K562 (cell line): Measurements from ENCODE around the gene RMC1. TPM values are rescaled to one million over a fixed set of nuclear protein-coding genes. Genes with fewer than 3 reads are reported as not detected.
A peak's percentile ranks its signal among the peaks of the same experiment; 100 is the strongest.

Experiments used
- ATAC-seq: fragments of 200-7000 bp; cut with Tn5 transposase; 3 replicates; pipeline ENCODE4 v1.9.1; 2020; ENCODE audit warnings: moderate library complexity
- BruUV-seq: library from RNA; stranded (reverse); fragments of 400-500 nt; replicated peaks from 2 replicates; lab custom pipeline; 2021; lab: Mats Ljungman, UMichigan
- CTCF ChIA-PET: fragments of 300-600 bp; formaldehyde crosslinking; extraction: SDS; loops from one replicate; lab custom pipeline; 2021; ENCODE audit warnings: low intra/inter-chr PET ratio; lab: Yijun Ruan, JAX
- POLR2A ChIA-PET: fragments of 300-600, 350-650 bp; sonication (Branson Sonifier 250); formaldehyde crosslinking; extraction: SDS; loops from one replicate; lab custom pipeline; 2021; ENCODE audit warnings: antibody characterized with exemption, inconsistent platforms; lab: Yijun Ruan, JAX
- DNase-seq, 4 experiments: peaks; one replicate each; pipeline versions ENCODE4 v3.0.0 to v3.0.0-alpha.2; 2011 to 2018; ENCODE audit warnings: low spot score in 3 of 4, mixed read lengths in 3 of 4; ENCODE audit errors: extremely low read depth in 1 of 4
- FAIRE-seq: peaks from 2 replicates; lab custom pipeline; 2011; peaks lifted over from hg19 to GRCh38; lab: Jason Lieb, UNC
- H2AFZ ChIP-seq: 2 replicates; pipeline ENCODE4 v1.6.0; 2011; ENCODE audit warnings: low read depth, low read length, control low read depth, inconsistent platforms
- H3K27ac ChIP-seq: fragments of 200-600 bp; 3 replicates; pipeline ENCODE4 v1.8.0; 2011; ENCODE audit warnings: low read depth, mild to moderate bottlenecking, control low read depth, inconsistent platforms, low read length, moderate library complexity, mixed read lengths; ENCODE audit errors: extremely low read depth
- H3K27me3 ChIP-seq, 2 experiments: fragments of 300-600 bp in 1 of 2; 2 replicates in 1 of 2; 3 replicates in 1 of 2; pipeline versions ENCODE4 v1.6.0 to v1.8.0; 2011; ENCODE audit warnings: inconsistent platforms in 2 of 2, low read length in 2 of 2, mild to moderate bottlenecking in 1 of 2, mixed read lengths in 1 of 2, moderate library complexity in 1 of 2; ENCODE audit not compliant: control insufficient read depth in 2 of 2, insufficient read depth in 2 of 2
- H3K36me3 ChIP-seq: fragments of 300-600 bp; 3 replicates; pipeline ENCODE4 v1.8.0; 2011; ENCODE audit warnings: mild to moderate bottlenecking, low read length, inconsistent platforms; ENCODE audit not compliant: control insufficient read depth, insufficient read depth
- H3K4me1 ChIP-seq, 2 experiments: fragments of 200-600 bp in 1 of 2; replicated peaks in 1 of 2; 2 replicates in 1 of 2; 3 replicates in 1 of 2; pipeline versions ENCODE4 v1.5.1 to v1.8.0; 2011; ENCODE audit warnings: inconsistent platforms in 2 of 2, low read length in 2 of 2, mild to moderate bottlenecking in 1 of 2, mixed read lengths in 1 of 2, moderate library complexity in 1 of 2; ENCODE audit not compliant: control insufficient read depth in 2 of 2, insufficient read depth in 2 of 2
- H3K4me2 ChIP-seq: 2 replicates; pipeline ENCODE4 v1.6.1; 2011; ENCODE audit warnings: low read length, control low read depth, inconsistent platforms, mixed read lengths; ENCODE audit not compliant: insufficient read depth
- H3K4me3 ChIP-seq: fragments of 200-600 bp; sonication (generic), shearing (Covaris generic); 2 replicates; pipeline ENCODE4 v1.5.1; 2016; ENCODE audit warnings: control low read depth, inconsistent platforms
- H3K79me2 ChIP-seq: fragments of 200-600 bp; 3 replicates; pipeline ENCODE4 v1.8.0; 2011; ENCODE audit warnings: low read length, inconsistent platforms; ENCODE audit not compliant: control insufficient read depth, insufficient read depth
- H3K9ac ChIP-seq, 2 experiments: 2 replicates each; pipeline versions ENCODE4 v1.6.0 to v1.6.1; 2011; ENCODE audit warnings: low read depth in 2 of 2, low read length in 2 of 2, control low read depth in 1 of 2, inconsistent platforms in 1 of 2, mild to moderate bottlenecking in 1 of 2, mixed read lengths in 1 of 2; ENCODE audit not compliant: insufficient read depth in 1 of 2
- H3K9me1 ChIP-seq: one replicate; pipeline ENCODE4 v1.6.0; 2011; ENCODE audit warnings: inconsistent platforms, mild to moderate bottlenecking, low read length, moderate library complexity; ENCODE audit not compliant: control insufficient read depth, insufficient read depth
- H3K9me3 ChIP-seq: replicated peaks from 2 replicates; pipeline ENCODE4 v1.5.1; 2011; ENCODE audit warnings: low read depth, low read length, inconsistent platforms; ENCODE audit not compliant: control insufficient read depth, insufficient read depth
- H4K20me1 ChIP-seq: replicated peaks from 2 replicates; pipeline ENCODE4 v1.6.1; 2011; ENCODE audit warnings: low read length, inconsistent platforms, mixed read lengths; ENCODE audit not compliant: control insufficient read depth, insufficient read depth
- ATF3 ChIP-seq, 2 experiments: fragments of 450-650 bp in 1 of 2; sonication (generic) in 1 of 2; formaldehyde crosslinking in 1 of 2; IDR thresholded peaks in 1 of 2; conservative IDR thresholded peaks in 1 of 2; 2 replicates each; pipeline versions ENCODE4 v1.6.1 to v1.8.1; 2016 to 2023; ENCODE audit warnings: mild to moderate bottlenecking in 2 of 2, moderate library complexity in 2 of 2, inconsistent platforms in 1 of 2, missing genetic modification reagents in 1 of 2
- ATF7 ChIP-seq: fragments of 450-650 bp; IDR thresholded peaks from 2 replicates; pipeline ENCODE4 v1.7.1; 2014; ENCODE audit warnings: mild to moderate bottlenecking, moderate library complexity
- DMBX1 ChIP-seq: fragments of 250-450 bp; sonication (Bioruptor Pico); IDR thresholded peaks from 2 replicates; pipeline ENCODE4 v1.8.0; 2022; ENCODE audit warnings: inconsistent platforms, mild to moderate bottlenecking, moderate library complexity, borderline replicate concordance
- FOSL1 ChIP-seq: fragments of 200-800 bp; sonication (Bioruptor generic); conservative IDR thresholded peaks from 2 replicates; pipeline ENCODE4 v1.6.1; 2016; ENCODE audit warnings: missing genetic modification characterization, missing compliant biosample characterization
- JUND ChIP-seq, 2 experiments: IDR thresholded peaks; 2 replicates in 1 of 2; 3 replicates in 1 of 2; pipeline ENCODE4 v1.6.1; 2011; ENCODE audit warnings: borderline replicate concordance in 2 of 2, low read depth in 2 of 2, low read length in 2 of 2, improper control_type of control experiment in 1 of 2, missing biosample characterization in 1 of 2, missing genetic modification characterization in 1 of 2, missing genetic modification reagents in 1 of 2
- WGBS: fragments of 100-300 bp; shearing (Covaris generic); methylation state at CpG from one replicate; pipeline ENCODE4 v1.1.6; 2016; ENCODE audit warnings: low coverage, mixed read lengths; ENCODE audit not compliant: insufficient coverage; ENCODE audit errors: missing lambda C conversion rate; 5-methylcytosine and 5-hydroxymethylcytosine counted together
- in situ Hi-C: fragments of 300-500 bp; cut with MboI; formaldehyde crosslinking; loops from 4 replicates; pipeline ENCODE4 v1.15.0; 2018; ENCODE audit warnings: inconsistent platforms, mixed read lengths
- intact Hi-C: fragments of 100-400 bp; cut with micrococcal nuclease; formaldehyde crosslinking; loops from 2 replicates; pipeline ENCODE4 v1.14.2; 2022
- polyA plus RNA-seq, 8 experiments: library from polyadenylated mRNA; depleted of rRNA in 4 of 8; stranded (reverse) in 5 of 8; unstranded in 3 of 8; fragments of >200 nt; fragmentation: Nextera tagmentation in 2 of 8; fragmentation: Illumina TruSeq in 1 of 8; extraction: Ambion mirVana in 2 of 8; extraction: Trizol in 1 of 8; gene quantifications; 2 replicates each; pipeline versions ENCODE4 v1.2.1 to v1.2.3, GENCODE V29; 2011 to 2014; ENCODE audit warnings: inconsistent platforms in 1 of 8, missing spikeins in 1 of 8
- total RNA-seq, 7 experiments: library from RNA; depleted of rRNA in 6 of 7; stranded (reverse); fragments of >200 nt in 6 of 7; fragmentation: Illumina TruSeq in 2 of 7; extraction: Trizol in 2 of 7; gene quantifications; 2 replicates each; pipeline versions ENCODE4 v1.2.1 to v1.2.3, GENCODE V29; 2011 to 2021; ENCODE audit warnings: low replicate concordance in 1 of 7

Gene RMC1
- total and polyA plus RNA-seq, 9 of the 15 experiments (the other 6 are each of a cell fraction or from before 2014, with no cell fraction given) = 7.5 to 42.4 (median 35.5) TPM

- Histone ChIP-seq H3K4me2 (no peak overlapping the region), H3K27ac (no peak overlapping the region), H3K27me3 (no peaks in the 10 kb centered on the region), H3K9me1 (no peaks in the 10 kb centered on the region), H3K4me1 (peaks cover 0 to 9% of the 10 kb centered on the region in 2 experiments; a peak in 3 of 5 replicates), H3K9me3 (no peaks in the 10 kb centered on the region), H3K9ac (no peak overlapping the region), H3K4me3 (no peak overlapping the region), H4K20me1 (no peaks in the 10 kb centered on the region; the same call in 1 of the 2 replicates), H3K36me3 (peaks cover 62% of the 10 kb centered on the region), H2AFZ (no peak overlapping the region), H3K79me2 (no peaks in the 10 kb centered on the region; the same call in 2 of the 3 replicates)
- DNase-seq (peak in 2 of 4 experiments; percentile 23 to 32), ATAC-seq (peak; percentile 69), FAIRE-seq (peak; percentile 42)
- intact Hi-C loops = no loop called here
- ChIA-PET POLR2A (interaction anchor here (1.2 to 2.1 kb wide), 2 partner anchors 8 to 9 kb away, joined by 3 to 8 read pairs; no protein-coding TSS in a partner anchor), CTCF (no interaction called here)
- 32% methylated on average over 6 of the region's 6 CpGs for WGBS
- TF ChIP-seq JUND (IDR thresholded peaks at IDR 0.05; ENCODE audit: borderline replicate concordance, low read depth, low read length) = peak; percentile 22; the same call in 1 of the 2 replicates
- TF ChIP-seq JUND (tag; IDR thresholded peaks at IDR 0.05; ENCODE audit: borderline replicate concordance, low read depth, low read length) = no peak
- TF ChIP-seq FOSL1 (tag) = peak; percentile 84
- no peak for TF ChIP-seq ATF7
- no peak for TF ChIP-seq DMBX1 (CRISPR knock-in tag)
- TF ChIP-seq ATF3 (IDR thresholded peaks at IDR 0.05) = peak; percentile 29; the same call in 1 of the 2 replicates
- TF ChIP-seq ATF3 (CRISPR knock-in tag; conservative IDR thresholded peaks at IDR 0.05) = no peak
- no TSS peak for BruUV-seq
- in situ Hi-C loops = no loop called here
Observed at GRCh38 chr18:23573626-23574431, 70.5 kb downstream of the RMC1 start.
